Cardiac muscle cell (in vitro differentiated cells and primary cell): ENCODE results near the gene GPATCH4. TPM values are rescaled to one million over a fixed set of nuclear protein-coding genes. Genes with fewer than 3 reads are reported as not detected.

ENCODE experiments used
- DNase-seq, 2 donors: peaks; one replicate each; pipeline versions ENCODE4 v3.0.0 to v3.0.0-alpha.2; 2010 to 2017; ENCODE audit warnings: low read depth in 1 of 2, low spot score in 1 of 2
- H3K27ac ChIP-seq: fragments of 200-600 bp; sonication (generic); 2 replicates; pipeline ENCODE4 v1.5.1; 2016
- H3K27me3 ChIP-seq: fragments of 200-600 bp; sonication (generic); 2 replicates; pipeline ENCODE4 v1.6.0; 2016; ENCODE audit warnings: control low read depth
- H3K36me3 ChIP-seq: fragments of 200-600 bp; sonication (generic); 2 replicates; pipeline ENCODE4 v1.5.1; 2016; ENCODE audit warnings: control low read depth
- H3K4me1 ChIP-seq: fragments of 200-600 bp; sonication (generic); 2 replicates; pipeline ENCODE4 v1.8.1; 2017; ENCODE audit warnings: low read depth, mild to moderate bottlenecking, mixed run types
- H3K4me3 ChIP-seq: fragments of 200-600 bp; sonication (generic); 2 replicates; pipeline ENCODE4 v1.5.1; 2016; ENCODE audit warnings: mild to moderate bottlenecking
- H3K9me3 ChIP-seq: fragments of 200-600 bp; sonication (generic); 2 replicates; pipeline ENCODE4 v1.5.1; 2017; ENCODE audit warnings: low read depth, mild to moderate bottlenecking, control low read depth
- polyA plus RNA-seq: library from polyadenylated mRNA; unstranded; fragments of >200 nt; fragmentation: Nextera tagmentation; extraction: Ambion mirVana; gene quantifications from 2 replicates; pipeline ENCODE4 v1.2.1, GENCODE V29; 2016
- total RNA-seq: library from RNA; depleted of rRNA; stranded (reverse); fragments of >200 nt; gene quantifications from 2 replicates; pipeline ENCODE4 v1.2.3, GENCODE V29; 2016
- TF ChIP-seq, protein P1 (sequence below): IDR thresholded peaks from 2 replicates; pipeline ENCODE4 v1.5.1; 2012; ENCODE audit warnings: low read depth, mild to moderate bottlenecking, low read length

Gene GPATCH4
- total and polyA plus RNA-seq, 2 experiments from 2014 or later = 6.0 to 42.4 TPM

DNA sequence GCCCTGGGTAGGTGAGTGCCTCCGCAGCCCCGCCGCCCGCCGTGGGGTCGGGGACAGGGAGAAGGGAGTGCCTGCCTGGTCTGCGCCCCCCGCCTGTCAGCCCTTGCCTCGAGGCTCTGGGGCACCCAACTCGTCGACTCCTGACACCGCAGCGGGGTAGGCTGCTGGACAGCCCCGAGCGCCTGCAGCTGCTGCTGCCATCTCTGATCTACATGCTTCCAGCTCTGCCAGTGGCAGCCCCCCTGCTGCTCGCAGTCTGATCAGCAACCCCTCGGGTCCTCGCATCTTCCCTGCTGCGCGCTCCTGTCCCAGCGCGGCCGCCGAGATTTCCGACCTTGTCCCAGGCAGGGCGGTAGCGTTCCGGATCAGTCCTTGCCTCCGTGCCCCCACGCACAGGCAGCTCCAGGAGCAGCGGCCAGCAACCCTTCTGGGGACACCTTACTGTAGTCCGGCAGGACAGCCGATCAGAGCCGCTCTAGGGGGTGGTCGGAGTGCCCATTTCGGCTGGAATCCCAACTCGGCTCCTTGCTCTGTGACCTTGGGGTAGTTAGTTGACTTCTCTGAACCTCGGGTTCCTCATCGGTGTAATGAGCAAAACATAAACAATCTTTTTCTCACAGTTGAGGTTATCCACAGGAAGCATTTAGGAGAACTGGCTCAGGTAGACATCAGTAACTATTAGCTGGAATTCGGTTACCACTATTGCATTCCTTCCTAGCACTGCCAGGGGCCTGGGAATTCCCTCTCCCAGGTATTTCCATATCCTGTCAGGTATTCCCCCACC is 41.2 kb upstream of the GPATCH4 start:
- H3K4me3 ChIP-seq = peak overlapping the region; percentile 34
- H3K36me3 ChIP-seq = no peaks in the 10 kb centered on the region
- TF ChIP-seq, protein P1, sequence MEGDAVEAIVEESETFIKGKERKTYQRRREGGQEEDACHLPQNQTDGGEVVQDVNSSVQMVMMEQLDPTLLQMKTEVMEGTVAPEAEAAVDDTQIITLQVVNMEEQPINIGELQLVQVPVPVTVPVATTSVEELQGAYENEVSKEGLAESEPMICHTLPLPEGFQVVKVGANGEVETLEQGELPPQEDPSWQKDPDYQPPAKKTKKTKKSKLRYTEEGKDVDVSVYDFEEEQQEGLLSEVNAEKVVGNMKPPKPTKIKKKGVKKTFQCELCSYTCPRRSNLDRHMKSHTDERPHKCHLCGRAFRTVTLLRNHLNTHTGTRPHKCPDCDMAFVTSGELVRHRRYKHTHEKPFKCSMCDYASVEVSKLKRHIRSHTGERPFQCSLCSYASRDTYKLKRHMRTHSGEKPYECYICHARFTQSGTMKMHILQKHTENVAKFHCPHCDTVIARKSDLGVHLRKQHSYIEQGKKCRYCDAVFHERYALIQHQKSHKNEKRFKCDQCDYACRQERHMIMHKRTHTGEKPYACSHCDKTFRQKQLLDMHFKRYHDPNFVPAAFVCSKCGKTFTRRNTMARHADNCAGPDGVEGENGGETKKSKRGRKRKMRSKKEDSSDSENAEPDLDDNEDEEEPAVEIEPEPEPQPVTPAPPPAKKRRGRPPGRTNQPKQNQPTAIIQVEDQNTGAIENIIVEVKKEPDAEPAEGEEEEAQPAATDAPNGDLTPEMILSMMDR = no peak
- H3K9me3 ChIP-seq = no peaks in the 10 kb centered on the region
- DNase-seq = peak in 1 of 2 donors; percentile 38
- H3K4me1 ChIP-seq = no peaks in the 10 kb centered on the region
- H3K27me3 ChIP-seq = peaks cover 84% of the 10 kb centered on the region
- no peak overlapping the region for H3K27ac ChIP-seq

GRCh38 chr1:156641761-156642264 is 40.5 kb upstream of the GPATCH4 start, which contains the start of gene BCAN:
Gene BCAN, plus strand, starts transcription at chr1:156642117. Its CDS starts 3,938 bp downstream, at chr1:156646055.
- Histone ChIP-seq H3K27ac (no peak within 1 kb of the TSS), H3K4me3 (peak within 1 kb of the TSS; percentile 34), H3K36me3 (no peaks in the 10 kb centered on the region), H3K4me1 (no peaks in the 10 kb centered on the region), H3K9me3 (no peaks in the 10 kb centered on the region), H3K27me3 (peaks cover 84% of the 10 kb centered on the region)
- DNase-seq = peak; percentile 54 to 83
- TF ChIP-seq, protein P1 = no peak

GRCh38 chr1:156640842-156641706 is 39.8 kb upstream of the GPATCH4 start:
- H3K9me3 ChIP-seq = no peaks in the 10 kb centered on the region
- no peaks in the 10 kb centered on the region for H3K36me3 ChIP-seq
- no peaks in the 10 kb centered on the region for H3K4me1 ChIP-seq
- peaks cover 82% of the 10 kb centered on the region for H3K27me3 ChIP-seq
- TF ChIP-seq, protein P1 = no peak
- no peak overlapping the region for H3K27ac ChIP-seq
- H3K4me3 ChIP-seq = peak overlapping the region; percentile 34
- DNase-seq = no peak

DNA sequence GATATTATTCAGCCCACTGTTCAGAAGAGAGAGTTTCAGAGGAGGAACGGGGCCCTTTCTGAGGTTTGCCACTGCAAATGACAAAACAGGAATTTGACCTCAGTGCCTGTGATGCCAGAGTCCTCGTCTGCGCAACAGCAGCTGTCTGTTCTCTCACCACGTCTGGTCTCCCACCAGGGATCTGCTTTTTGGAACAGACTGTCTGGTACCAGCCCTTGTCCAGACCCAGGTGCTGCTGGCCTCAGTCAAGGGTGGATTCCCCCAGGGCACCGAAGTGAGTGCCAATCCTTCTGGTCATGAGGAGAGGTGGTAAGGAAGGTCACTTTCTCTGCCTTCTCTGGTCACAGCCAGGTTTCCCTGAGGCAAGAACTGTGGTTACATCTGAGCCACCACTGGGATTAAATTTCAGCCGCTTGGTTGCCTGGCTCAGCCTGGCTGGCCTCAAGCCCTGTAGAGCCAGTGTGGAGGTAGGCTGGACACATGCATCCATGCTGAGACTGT is 38.4 kb upstream of the GPATCH4 start:
- TF ChIP-seq, protein P1 = no peak
- Histone ChIP-seq H3K4me3 (no peak overlapping the region), H3K27me3 (peaks cover 83% of the 10 kb centered on the region), H3K27ac (no peak overlapping the region), H3K36me3 (no peaks in the 10 kb centered on the region), H3K9me3 (no peaks in the 10 kb centered on the region), H3K4me1 (no peaks in the 10 kb centered on the region)
- DNase-seq = no peak

- no peak overlapping the region for H3K27ac ChIP-seq
- no peaks in the 10 kb centered on the region for H3K36me3 ChIP-seq
- H3K27me3 ChIP-seq = peaks cover 83% of the 10 kb centered on the region
- DNase-seq = no peak
- no peaks in the 10 kb centered on the region for H3K4me1 ChIP-seq
- H3K9me3 ChIP-seq = no peaks in the 10 kb centered on the region
- H3K4me3 ChIP-seq = no peak overlapping the region
- TF ChIP-seq, protein P1 = no peak
Measured at GRCh38 chr1:156638189-156638985, 37.1 kb upstream of the GPATCH4 start.
